GM12878 (cell line): Measurements from ENCODE around the gene RASD1. TPM values are rescaled to one million over a fixed set of nuclear protein-coding genes. Genes with fewer than 3 reads are reported as not detected.

Experiments
- BMI1 ChIP-seq: fragments of 450-650 bp; IDR thresholded peaks from 2 replicates; pipeline ENCODE4 v1.6.1; 2016; ENCODE audit warnings: mild to moderate bottlenecking, moderate library complexity, borderline replicate concordance
- CHD1 ChIP-seq: IDR thresholded peaks from 2 replicates; pipeline ENCODE4 v1.6.1; 2012; ENCODE audit warnings: low read depth, low read length, improper control_type of control experiment
- CREB1 ChIP-seq: IDR thresholded peaks from 2 replicates; pipeline ENCODE4 v1.6.1; 2012; ENCODE audit warnings: low read depth, mild to moderate bottlenecking, inconsistent platforms
- EGR1 ChIP-seq, 2 experiments: IDR thresholded peaks; 1 replicate in 1 of 2; 2 replicates in 1 of 2; pipeline ENCODE4 v1.6.1; 2011 to 2012; ENCODE audit warnings: low read depth in 2 of 2, low read length in 2 of 2, borderline replicate concordance in 1 of 2, mild to moderate bottlenecking in 1 of 2, moderate library complexity in 1 of 2
- FOXK2 ChIP-seq: fragments of 450-650 bp; IDR thresholded peaks from 2 replicates; pipeline ENCODE4 v1.6.1; 2017; ENCODE audit warnings: mild to moderate bottlenecking, moderate library complexity
- HCFC1 ChIP-seq: fragments of 150-350 bp; IDR thresholded peaks from 2 replicates; pipeline ENCODE4 v1.6.1; 2014; ENCODE audit warnings: low read length
- HDAC6 ChIP-seq: fragments of 200-600 bp; sonication (generic); IDR thresholded peaks from one replicate; pipeline ENCODE4 v1.8.0; 2017; ENCODE audit warnings: antibody characterized with exemption; ENCODE audit not compliant: unreplicated experiment
- NFYA ChIP-seq: IDR thresholded peaks from 2 replicates; pipeline ENCODE4 v1.6.1; 2011; ENCODE audit warnings: low read depth, mild to moderate bottlenecking, low read length, improper control_type of control experiment, borderline replicate concordance
- PAX5 ChIP-seq: IDR thresholded peaks from 2 replicates; pipeline ENCODE4 v1.6.1; 2011; ENCODE audit warnings: low read depth, low read length, borderline replicate concordance
- POLR2A ChIP-seq: IDR thresholded peaks from 2 replicates; pipeline ENCODE4 v1.6.1; 2011; ENCODE audit warnings: low read depth, mild to moderate bottlenecking, low read length
- RFX5 ChIP-seq: IDR thresholded peaks from 2 replicates; pipeline ENCODE4 v1.6.1; 2011; ENCODE audit warnings: low read depth, low read length, improper control_type of control experiment
- RUNX3 ChIP-seq: IDR thresholded peaks from 2 replicates; pipeline ENCODE4 v1.6.1; 2012; ENCODE audit warnings: low read length, inconsistent platforms
- SRF ChIP-seq, 2 experiments: IDR thresholded peaks; 2 replicates each; pipeline ENCODE4 v1.6.1; 2011; ENCODE audit warnings: low read depth in 2 of 2, low read length in 2 of 2, mild to moderate bottlenecking in 1 of 2, moderate library complexity in 1 of 2
- STAT3 ChIP-seq: IDR thresholded peaks from 2 replicates; pipeline ENCODE4 v1.6.1; 2011; ENCODE audit warnings: low read depth, low read length, improper control_type of control experiment
- TARDBP ChIP-seq: IDR thresholded peaks from 2 replicates; pipeline ENCODE4 v1.6.1; 2016; ENCODE audit warnings: borderline replicate concordance
- YY1 ChIP-seq: IDR thresholded peaks from 2 replicates; pipeline ENCODE4 v1.6.1; 2011; ENCODE audit warnings: low read depth, mild to moderate bottlenecking, low read length
- ZBTB11 ChIP-seq: fragments of 450-650 bp; formaldehyde crosslinking; IDR thresholded peaks from 2 replicates; pipeline ENCODE4 v1.5.0; 2022; ENCODE audit warnings: mild to moderate bottlenecking, missing genetic modification characterization
- ZNF207 ChIP-seq: fragments of 450-650 bp; IDR thresholded peaks from 2 replicates; pipeline ENCODE4 v1.6.1; 2014; ENCODE audit warnings: antibody characterized with exemption, mild to moderate bottlenecking, borderline replicate concordance
- ZNF24 ChIP-seq: fragments of 450-650 bp; IDR thresholded peaks from 2 replicates; pipeline ENCODE4 v1.6.1; 2017; ENCODE audit warnings: antibody characterized with exemption, mild to moderate bottlenecking
- ZZZ3 ChIP-seq: IDR thresholded peaks from 2 replicates; pipeline ENCODE4 v1.6.1; 2011; ENCODE audit warnings: low read depth; ENCODE audit not compliant: control insufficient read depth, insufficient read length
- polyA plus RNA-seq, 11 experiments: library from polyadenylated mRNA; depleted of rRNA in 4 of 11; unstranded in 6 of 11; stranded (reverse) in 5 of 11; fragments of >200 nt; fragmentation: Nextera tagmentation in 4 of 11; fragmentation: Illumina TruSeq in 1 of 11; extraction: Ambion mirVana in 4 of 11; extraction: Trizol in 1 of 11; gene quantifications; 1 replicate in 1 of 11; 2 replicates in 10 of 11; pipeline versions ENCODE4 v1.2.1 to v1.2.3, GENCODE V29; 2011 to 2016; ENCODE audit warnings: inconsistent platforms in 2 of 11, missing spikeins in 2 of 11, low read depth in 1 of 11
- total RNA-seq, 4 experiments: library from RNA; depleted of rRNA in 3 of 4; stranded (reverse); fragments of >200 nt in 3 of 4; fragmentation: Illumina TruSeq in 1 of 4; extraction: Trizol in 1 of 4; gene quantifications; 2 replicates each; pipeline versions ENCODE4 v1.2.1 to v1.2.3, GENCODE V29; 2013 to 2021
- TF ChIP-seq, protein P1 (sequence below): fragments of 450-650 bp; IDR thresholded peaks from 2 replicates; pipeline ENCODE4 v1.6.1; 2017; ENCODE audit warnings: mild to moderate bottlenecking
- TF ChIP-seq, protein P2 (sequence below): fragments of 450-650 bp; IDR thresholded peaks from 2 replicates; pipeline ENCODE4 v1.6.1; 2016; ENCODE audit warnings: mild to moderate bottlenecking
- TF ChIP-seq, protein P3 (sequence below): fragments of 450-650 bp; formaldehyde crosslinking; IDR thresholded peaks from 2 replicates; pipeline ENCODE4 v1.4.0; 2022; ENCODE audit warnings: mild to moderate bottlenecking, moderate library complexity

Gene RASD1
- total and polyA plus RNA-seq, 10 of the 15 experiments (the other 5 are each of a cell fraction or from before 2014, with no cell fraction given), result 0.14 to 0.33 TPM; not detected in 8

- TF ChIP-seq, protein P1, sequence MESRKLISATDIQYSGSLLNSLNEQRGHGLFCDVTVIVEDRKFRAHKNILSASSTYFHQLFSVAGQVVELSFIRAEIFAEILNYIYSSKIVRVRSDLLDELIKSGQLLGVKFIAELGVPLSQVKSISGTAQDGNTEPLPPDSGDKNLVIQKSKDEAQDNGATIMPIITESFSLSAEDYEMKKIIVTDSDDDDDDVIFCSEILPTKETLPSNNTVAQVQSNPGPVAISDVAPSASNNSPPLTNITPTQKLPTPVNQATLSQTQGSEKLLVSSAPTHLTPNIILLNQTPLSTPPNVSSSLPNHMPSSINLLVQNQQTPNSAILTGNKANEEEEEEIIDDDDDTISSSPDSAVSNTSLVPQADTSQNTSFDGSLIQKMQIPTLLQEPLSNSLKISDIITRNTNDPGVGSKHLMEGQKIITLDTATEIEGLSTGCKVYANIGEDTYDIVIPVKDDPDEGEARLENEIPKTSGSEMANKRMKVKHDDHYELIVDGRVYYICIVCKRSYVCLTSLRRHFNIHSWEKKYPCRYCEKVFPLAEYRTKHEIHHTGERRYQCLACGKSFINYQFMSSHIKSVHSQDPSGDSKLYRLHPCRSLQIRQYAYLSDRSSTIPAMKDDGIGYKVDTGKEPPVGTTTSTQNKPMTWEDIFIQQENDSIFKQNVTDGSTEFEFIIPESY, result no peak
- TF ChIP-seq NFYA (no peak), ZBTB11 (CRISPR knock-in tag) (no peak), YY1 (peak; percentile 93), RUNX3 (peak; percentile 54; the same call in 1 of the 2 replicates), TARDBP (peak; percentile 83), CHD1 (no peak), HCFC1 (peak; percentile 83), EGR1 (IDR thresholded peaks at IDR 0.05; ENCODE audit: borderline replicate concordance in 1 of 2, low read depth in 2 of 2, low read length in 2 of 2) (peak in 1 of 2 experiments; percentile 99; a peak in 2 of 3 replicates), FOXK2 (no peak), ZZZ3 (no peak), RFX5 (peak; percentile 48; the same call in 1 of the 2 replicates), HDAC6 (no peak), POLR2A (peak; percentile 97), BMI1 (peak; percentile 3; the same call in 1 of the 2 replicates), CREB1 (peak; percentile 99), ZNF24 (no peak), SRF (IDR thresholded peaks at IDR 0.05; ENCODE audit: low read depth in 2 of 2, low read length in 2 of 2) (peak; percentile 70 to 95; a peak in 3 of 4 replicates), PAX5 (0 out of 2 replicates have a peak, but pooled peaks have one; percentile 50), ZNF207 (peak; percentile 75; the same call in 1 of the 2 replicates), STAT3 (no peak)
- TF ChIP-seq, protein P2, sequence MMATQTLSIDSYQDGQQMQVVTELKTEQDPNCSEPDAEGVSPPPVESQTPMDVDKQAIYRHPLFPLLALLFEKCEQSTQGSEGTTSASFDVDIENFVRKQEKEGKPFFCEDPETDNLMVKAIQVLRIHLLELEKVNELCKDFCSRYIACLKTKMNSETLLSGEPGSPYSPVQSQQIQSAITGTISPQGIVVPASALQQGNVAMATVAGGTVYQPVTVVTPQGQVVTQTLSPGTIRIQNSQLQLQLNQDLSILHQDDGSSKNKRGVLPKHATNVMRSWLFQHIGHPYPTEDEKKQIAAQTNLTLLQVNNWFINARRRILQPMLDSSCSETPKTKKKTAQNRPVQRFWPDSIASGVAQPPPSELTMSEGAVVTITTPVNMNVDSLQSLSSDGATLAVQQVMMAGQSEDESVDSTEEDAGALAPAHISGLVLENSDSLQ, result no peak
- TF ChIP-seq, protein P3, sequence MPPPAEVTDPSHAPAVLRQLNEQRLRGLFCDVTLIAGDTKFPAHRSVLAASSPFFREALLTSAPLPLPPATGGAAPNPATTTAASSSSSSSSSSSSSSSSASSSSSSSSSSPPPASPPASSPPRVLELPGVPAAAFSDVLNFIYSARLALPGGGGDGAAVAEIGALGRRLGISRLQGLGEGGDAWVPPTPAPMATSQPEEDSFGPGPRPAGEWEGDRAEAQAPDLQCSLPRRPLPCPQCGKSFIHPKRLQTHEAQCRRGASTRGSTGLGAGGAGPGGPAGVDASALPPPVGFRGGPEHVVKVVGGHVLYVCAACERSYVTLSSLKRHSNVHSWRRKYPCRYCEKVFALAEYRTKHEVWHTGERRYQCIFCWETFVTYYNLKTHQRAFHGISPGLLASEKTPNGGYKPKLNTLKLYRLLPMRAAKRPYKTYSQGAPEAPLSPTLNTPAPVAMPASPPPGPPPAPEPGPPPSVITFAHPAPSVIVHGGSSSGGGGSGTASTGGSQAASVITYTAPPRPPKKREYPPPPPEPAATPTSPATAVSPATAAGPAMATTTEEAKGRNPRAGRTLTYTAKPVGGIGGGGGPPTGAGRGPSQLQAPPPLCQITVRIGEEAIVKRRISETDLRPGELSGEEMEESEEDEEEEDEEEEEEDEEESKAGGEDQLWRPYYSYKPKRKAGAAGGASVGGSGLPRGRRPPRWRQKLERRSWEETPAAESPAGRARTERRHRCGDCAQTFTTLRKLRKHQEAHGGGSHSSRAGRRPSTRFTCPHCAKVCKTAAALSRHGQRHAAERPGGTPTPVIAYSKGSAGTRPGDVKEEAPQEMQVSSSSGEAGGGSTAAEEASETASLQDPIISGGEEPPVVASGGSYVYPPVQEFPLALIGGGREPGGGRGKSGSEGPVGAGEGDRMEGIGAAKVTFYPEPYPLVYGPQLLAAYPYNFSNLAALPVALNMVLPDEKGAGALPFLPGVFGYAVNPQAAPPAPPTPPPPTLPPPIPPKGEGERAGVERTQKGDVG (CRISPR knock-in tag), result no peak
These were observed 19.2 kb downstream of the RASD1 start, which contains the start of gene MED9 (continued) for GRCh38 chr17:17476865-17477467.
